A549 (cell line): ENCODE data around the gene CSF3. TPM values are rescaled to one million over a fixed set of nuclear protein-coding genes. Genes with fewer than 3 reads are reported as not detected.

Experiments used
- ATAC-seq, 2 experiments: fragments of 200-7000 bp in 1 of 2; fragments of >200 bp in 1 of 2; cut with Nextera tagmentation in 1 of 2; cut with Tn5 transposase in 1 of 2; 3 replicates each; pipeline versions ENCODE4 v1.8.0 to v1.9.1; 2018 to 2020; ENCODE audit warnings: mild to moderate bottlenecking in 1 of 2, moderate library complexity in 1 of 2
- CTCF ChIA-PET: fragments of 300-600 bp; sonication (Branson Sonifier 250); formaldehyde crosslinking; extraction: SDS; loops from one replicate; lab custom pipeline; 2021; ENCODE audit warnings: antibody characterized with exemption, inconsistent platforms; lab: Yijun Ruan, JAX
- POLR2A ChIA-PET: fragments of 350-600 bp; formaldehyde crosslinking; extraction: SDS; loops from one replicate; lab custom pipeline; 2021; ENCODE audit warnings: antibody characterized with exemption, inconsistent platforms; lab: Yijun Ruan, JAX
- DNase-seq, 2 experiments: peaks; one replicate each; pipeline versions ENCODE4 v3.0.0 to v3.0.0-alpha.2; 2011 to 2016; ENCODE audit warnings: low read depth in 1 of 2, low spot score in 1 of 2
- FAIRE-seq: peaks from 2 replicates; lab custom pipeline; 2011; peaks lifted over from hg19 to GRCh38; lab: Jason Lieb, UNC
- H3K27ac ChIP-seq, 2 experiments: fragments of >200 bp; sonication (Bioruptor Twin); formaldehyde crosslinking; 3 replicates each; pipeline ENCODE4 v1.5.1; 2016 to 2017
- H3K4me1 ChIP-seq: fragments of >200 bp; sonication (Bioruptor Twin); formaldehyde crosslinking; 3 replicates; pipeline ENCODE4 v1.6.1; 2016
- H3K4me2 ChIP-seq: fragments of >200 bp; sonication (Bioruptor Twin); formaldehyde crosslinking; 3 replicates; pipeline ENCODE4 v1.6.1; 2016
- H3K4me3 ChIP-seq: fragments of >200 bp; sonication (Bioruptor Twin); formaldehyde crosslinking; 3 replicates; pipeline ENCODE4 v1.5.1; 2016
- H3K9me3 ChIP-seq: fragments of >200 bp; sonication (Bioruptor Twin); formaldehyde crosslinking; 3 replicates; pipeline ENCODE4 v1.6.1; 2016
- ATOH8 ChIP-seq: fragments of 250-450 bp; sonication (Bioruptor Pico); IDR thresholded peaks from 2 replicates; pipeline ENCODE4 v1.5.0; 2020; ENCODE audit warnings: low read depth, mild to moderate bottlenecking, moderate library complexity
- BCL3 ChIP-seq: fragments of >200 bp; sonication (Bioruptor Twin); formaldehyde crosslinking; IDR thresholded peaks from 3 replicates; pipeline ENCODE4 v1.6.1; 2016
- CEBPB ChIP-seq, 2 experiments: fragments of >200 bp in 1 of 2; sonication (Bioruptor Twin) in 1 of 2; formaldehyde crosslinking in 1 of 2; IDR thresholded peaks; 2 replicates each; pipeline ENCODE4 v1.6.1; 2012 to 2016
- CTCF ChIP-seq: fragments of >200 bp; sonication (Bioruptor Twin); formaldehyde crosslinking; IDR thresholded peaks from 3 replicates; pipeline ENCODE4 v1.5.1; 2016
- E2F6 ChIP-seq: IDR thresholded peaks from 2 replicates; pipeline ENCODE4 v1.6.1; 2012; ENCODE audit warnings: low read depth, borderline replicate concordance
- EHF ChIP-seq: fragments of 250-450 bp; sonication (Bioruptor Pico); IDR thresholded peaks from 2 replicates; pipeline ENCODE4 v1.5.0; 2020; ENCODE audit warnings: mild to moderate bottlenecking
- JUN ChIP-seq, 2 experiments: fragments of >200 bp; sonication (Bioruptor Twin); formaldehyde crosslinking; IDR thresholded peaks; 2 replicates in 1 of 2; 3 replicates in 1 of 2; pipeline ENCODE4 v1.6.1; 2016 to 2017
- KDM1A ChIP-seq: fragments of 200-600 bp; sonication (generic); IDR thresholded peaks from 2 replicates; pipeline ENCODE4 v1.6.1; 2016; ENCODE audit warnings: low read depth, mild to moderate bottlenecking
- MAX ChIP-seq: IDR thresholded peaks from 2 replicates; pipeline ENCODE4 v1.6.1; 2012
- PHF8 ChIP-seq: fragments of 200-600 bp; sonication (generic); IDR thresholded peaks from 2 replicates; pipeline ENCODE4 v1.6.1; 2016; ENCODE audit warnings: low read depth, mild to moderate bottlenecking, antibody characterized with exemption, moderate library complexity, borderline replicate concordance
- POLR2AphosphoS2 ChIP-seq: conservative IDR thresholded peaks from 2 replicates; pipeline ENCODE4 v1.6.1; 2012; ENCODE audit warnings: low read length, improper control_type of control experiment, inconsistent platforms
- RARB ChIP-seq: fragments of 250-450 bp; sonication (Bioruptor Pico); IDR thresholded peaks from 2 replicates; pipeline ENCODE4 v1.8.0; 2021; ENCODE audit warnings: mild to moderate bottlenecking, moderate library complexity
- RNF2 ChIP-seq: fragments of 200-600 bp; sonication (generic); IDR thresholded peaks from 2 replicates; pipeline ENCODE4 v1.6.1; 2016; ENCODE audit warnings: low read depth, mild to moderate bottlenecking, antibody characterized with exemption, moderate library complexity, borderline replicate concordance
- SMC3 ChIP-seq: fragments of >200 bp; sonication (Bioruptor Twin); formaldehyde crosslinking; IDR thresholded peaks from 3 replicates; pipeline ENCODE4 v1.6.1; 2018; ENCODE audit warnings: inconsistent platforms
- ZFP36 ChIP-seq: fragments of 450-650 bp; IDR thresholded peaks from 2 replicates; pipeline ENCODE4 v1.6.1; 2014; ENCODE audit warnings: borderline replicate concordance; ENCODE audit not compliant: partially characterized antibody
- WGBS: methylation state at CpG from one replicate; pipeline ENCODE4 v1.1.6; 2017; ENCODE audit errors: missing lambda C conversion rate; 5-methylcytosine and 5-hydroxymethylcytosine counted together
- polyA plus RNA-seq, 4 experiments: library from polyadenylated mRNA; depleted of rRNA in 3 of 4; stranded (reverse); fragments of >200 nt; fragmentation: RNase III in 1 of 4; extraction: RNeasy Plus Mini Kit Qiagen cat#74134 plus additional on column Dnase treatment in 1 of 4; gene quantifications; 2 replicates in 3 of 4; 3 replicates in 1 of 4; pipeline ENCODE4 v1.2.3, GENCODE V29; 2011 to 2017

Gene CSF3
- polyA plus RNA-seq, 2 of the 4 experiments (the other 2 are of a cell fraction) = not detected

- DNase-seq (peak in 1 of 2 experiments; percentile 68), FAIRE-seq (no peak)
Measured at GRCh38 chr17:40062329-40063186, 47.3 kb downstream of the CSF3 start, which contains the start of gene THRA. Gene THRA (plus strand): TSS chr17:40062965. CDS start chr17:40074489, 11,524 bp downstream.

GRCh38 chr17:40063187-40063771 lies 48.0 kb downstream of the CSF3 start:
- DNase-seq = no peak
- CTCF ChIA-PET = interaction anchor here (0.7 to 34.4 kb wide), 17 partner anchors 9 to 112 kb away, joined by 3 to 919 read pairs (median 4); partner anchors contain the start of genes MED24, MSL1 and NR1D1
- WGBS = 6% methylated on average over 10 of the region's 42 CpGs
- POLR2A ChIA-PET = interaction anchor here (0.8 to 1.4 kb wide), 3 partner anchors 9 to 77 kb away, joined by 3 to 8 read pairs (median 5); partner anchors contain the start of genes CASC3 and MED24
- Histone ChIP-seq H3K9me3 (no peaks in the 10 kb centered on the region), H3K27ac (peak overlapping the region; percentile 92 to 98), H3K4me1 (peaks cover 41% of the 10 kb centered on the region), H3K4me2 (peak overlapping the region; percentile 97), H3K4me3 (peak overlapping the region; percentile 98)
- FAIRE-seq = no peak
- TF ChIP-seq EHF (CRISPR knock-in tag) = no peak
- 0 out of 2 replicates have a peak, but pooled peaks have one; percentile 25 for TF ChIP-seq E2F6
- peak; percentile 23; the same call in 1 of the 2 replicates for TF ChIP-seq PHF8
- no peak for TF ChIP-seq BCL3
- peak in 1 of 2 experiments; percentile 40; a peak in 2 of 5 replicates for TF ChIP-seq JUN (IDR thresholded peaks at IDR 0.05)
- TF ChIP-seq CTCF = no peak
- TF ChIP-seq MAX = peak; percentile 43; the same call in 1 of the 2 replicates
- no peak for TF ChIP-seq ZFP36
- no peak for TF ChIP-seq KDM1A
- no peak for TF ChIP-seq ATOH8 (CRISPR knock-in tag)
- peak; percentile 42 to 47; a peak in 2 of 4 replicates for TF ChIP-seq CEBPB (IDR thresholded peaks at IDR 0.05)
- peak; percentile 57 to 74 for ATAC-seq

More at GRCh38 chr17:40062329-40063186, 47.3 kb downstream of the CSF3 start, which contains the start of gene THRA:
- Histone ChIP-seq H3K9me3 (no peaks in the 10 kb centered on the region), H3K4me2 (peak within 1 kb of the TSS; percentile 97), H3K27ac (peak within 1 kb of the TSS; percentile 92 to 98), H3K4me3 (peak within 1 kb of the TSS; percentile 98), H3K4me1 (peaks cover 33% of the 10 kb centered on the region)
- ChIA-PET CTCF (interaction anchor here (0.6 to 34.4 kb wide), 34 partner anchors 8 to 222 kb away, joined by 3 to 919 read pairs (median 4); partner anchors contain the start of genes CSF3, MED24, MSL1 and NR1D1), POLR2A (interaction anchor here (0.8 to 1.4 kb wide), 3 partner anchors 8 to 78 kb away, joined by 3 to 8 read pairs (median 5); partner anchors contain the start of genes CASC3 and MED24)
- ATAC-seq = peak; percentile 65 to 70
- TF ChIP-seq RNF2 (no peak), POLR2AphosphoS2 (no peak), SMC3 (peak; percentile 89), RARB (no peak), CTCF (peak; percentile 86), ZFP36 (no peak), JUN (IDR thresholded peaks at IDR 0.05) (peak in 1 of 2 experiments; percentile 68; a peak in 2 of 5 replicates)
- WGBS = 9% methylated on average over 22 of the region's 83 CpGs
